T-helper 2 cell (primary cell): ENCODE measurements around the gene OR5H15.
"Not testable (repeated sequence)": the region's sequence is repeated elsewhere in the genome, so short reads cannot be mapped to it uniquely, and the experiment has no call there.

ENCODE experiments used
- DNase-seq, 5 experiments: peaks; one replicate each; pipeline versions ENCODE4 v3.0.0 to v3.0.0-alpha.2; 2012 to 2022
- total RNA-seq, 2 donors: gene quantifications; one replicate each; lab custom pipeline; 2026; lab: John Stamatoyannopoulos, UW

OR5H15 gene
- 0 reads per million in 2 donors for total RNA-seq

DNA sequence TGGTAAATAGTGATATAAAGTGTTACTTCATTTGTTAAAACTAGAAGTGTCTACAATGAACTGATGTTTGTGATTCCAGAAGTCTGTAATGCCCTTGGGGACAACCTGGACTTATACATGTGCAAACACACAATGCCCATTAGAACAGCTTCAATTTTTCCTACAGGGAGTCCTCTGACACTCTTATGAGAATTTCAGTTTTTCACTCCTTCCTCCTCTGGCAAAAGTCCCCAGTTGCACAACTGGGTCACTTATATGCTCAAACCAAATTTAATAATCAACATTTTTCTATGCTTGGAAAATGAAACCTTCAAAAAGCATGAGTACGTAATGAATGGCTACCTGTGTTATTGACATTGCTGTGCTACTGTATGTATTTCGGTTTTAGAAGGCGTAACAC is at the start of gene OR5H15:
Gene OR5H15 (plus strand): TSS at position 301 of the 400 bp plus-strand sequence. CDS start 2,004 bp downstream, outside the sequence.
- no peak for DNase-seq

DNA sequence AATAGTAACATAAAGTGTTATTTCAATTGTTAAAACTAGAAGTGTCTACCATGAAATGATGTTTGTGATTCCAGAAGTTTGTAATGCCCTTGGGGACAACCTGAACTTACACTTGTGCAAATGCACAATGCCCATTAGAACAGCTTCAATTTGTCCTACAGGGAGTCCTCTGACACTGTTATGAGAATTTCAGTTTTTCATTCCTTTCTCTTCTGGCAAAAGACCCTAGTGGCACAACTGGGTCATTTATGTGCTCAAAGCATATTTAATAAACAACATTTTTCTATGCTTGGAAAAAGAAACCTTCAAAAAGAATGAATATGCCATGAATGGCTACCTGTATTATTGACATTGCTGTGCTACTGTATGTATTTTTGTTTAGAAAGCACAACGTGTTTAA is 36.1 kb upstream of the OR5H15 start, which contains the start of gene OR5H1:
Gene OR5H1 (plus strand): TSS at position 301 of the 400 bp plus-strand sequence. CDS start 1,977 bp downstream, outside the sequence.
- DNase-seq: no peak

DNA sequence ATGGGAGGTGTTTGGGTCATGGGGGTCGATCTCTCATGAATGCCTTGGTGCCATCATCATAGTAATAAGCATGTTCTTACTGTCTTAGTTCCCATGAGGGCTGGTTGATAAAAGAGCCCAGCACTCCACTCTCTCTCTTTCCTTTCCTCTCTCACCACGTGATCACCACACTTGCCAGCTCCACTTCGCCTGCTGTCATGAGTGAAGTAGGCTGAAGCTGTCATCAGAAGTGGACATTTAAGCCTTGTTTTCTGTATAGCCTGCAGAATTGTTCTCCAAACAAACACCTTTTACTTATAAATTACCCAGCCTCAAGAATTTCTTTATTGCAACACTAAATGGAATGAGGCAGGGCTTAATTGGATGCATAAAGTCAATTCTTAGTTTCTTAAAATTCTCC is 29.9 kb upstream of the OR5H15 start:
- DNase-seq: no peak

- not testable (repeated sequence) for DNase-seq
These were observed 28.5 kb upstream of the OR5H15 start for GRCh38 chr3:98137826-98138557.

DNA sequence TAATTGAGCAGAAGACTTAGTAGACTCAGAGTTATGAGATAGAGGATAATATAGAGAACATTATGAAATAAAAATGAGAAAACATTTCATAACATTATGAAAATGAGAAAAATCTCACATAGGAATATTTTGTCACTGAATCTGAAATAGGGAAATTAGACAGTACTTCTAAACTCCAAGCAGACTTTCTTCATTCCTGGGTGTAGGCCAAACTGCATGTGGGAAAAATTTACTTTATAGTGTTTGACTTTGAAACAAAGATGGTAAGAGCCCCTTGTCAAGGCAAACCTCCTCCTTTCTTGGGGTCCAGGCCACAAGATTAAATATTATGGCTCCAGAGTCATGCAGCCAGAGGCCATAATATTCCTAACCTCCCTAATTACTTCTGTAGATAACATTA is 26.0 kb upstream of the OR5H15 start:
- no peak for DNase-seq

GRCh38 chr3:98147179-98147578 is 19.3 kb upstream of the OR5H15 start, which contains the start of gene OR5H14:
Gene OR5H14, plus strand, starts transcription at chr3:98147479. Its CDS starts 1,907 bp downstream, at chr3:98149386.
- DNase-seq: no peak

DNA sequence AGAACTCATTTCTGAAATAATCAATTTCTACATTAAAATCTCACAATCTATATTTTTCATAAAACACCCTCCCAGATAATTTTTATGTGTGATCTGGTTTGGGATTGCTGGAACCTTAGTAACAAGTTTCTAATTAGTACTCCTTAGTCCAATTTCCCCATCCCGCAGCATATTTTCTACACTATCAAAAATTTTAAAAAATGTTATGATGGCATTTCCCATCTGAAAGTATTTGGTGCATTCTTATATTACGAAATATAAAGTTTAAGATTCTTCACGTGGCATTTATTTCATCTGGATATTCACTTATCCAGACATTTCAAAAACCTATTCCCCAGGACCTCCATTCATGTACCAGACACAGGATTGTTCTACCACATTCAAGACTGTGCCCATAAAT is 17.7 kb upstream of the OR5H15 start:
- DNase-seq: no peak

DNA sequence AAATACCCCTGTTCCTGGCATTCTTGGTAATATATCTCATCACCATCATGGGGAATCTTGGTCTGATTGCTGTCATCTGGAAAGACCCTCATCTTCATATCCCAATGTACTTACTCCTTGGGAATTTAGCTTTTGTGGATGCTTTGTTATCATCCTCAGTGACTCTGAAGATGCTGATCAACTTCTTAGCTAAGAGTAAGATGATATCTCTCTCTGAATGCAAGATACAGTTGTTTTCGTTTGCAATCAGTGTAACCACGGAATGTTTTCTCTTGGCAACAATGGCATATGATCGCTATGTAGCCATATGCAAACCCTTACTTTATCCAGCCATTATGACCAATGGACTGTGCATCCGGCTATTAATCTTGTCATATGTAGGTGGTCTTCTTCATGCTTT is 17.0 kb upstream of the OR5H15 start:
- DNase-seq: not testable (repeated sequence)

GRCh38 chr3:98151241-98151640 is 15.3 kb upstream of the OR5H15 start:
- DNase-seq: no peak

DNA sequence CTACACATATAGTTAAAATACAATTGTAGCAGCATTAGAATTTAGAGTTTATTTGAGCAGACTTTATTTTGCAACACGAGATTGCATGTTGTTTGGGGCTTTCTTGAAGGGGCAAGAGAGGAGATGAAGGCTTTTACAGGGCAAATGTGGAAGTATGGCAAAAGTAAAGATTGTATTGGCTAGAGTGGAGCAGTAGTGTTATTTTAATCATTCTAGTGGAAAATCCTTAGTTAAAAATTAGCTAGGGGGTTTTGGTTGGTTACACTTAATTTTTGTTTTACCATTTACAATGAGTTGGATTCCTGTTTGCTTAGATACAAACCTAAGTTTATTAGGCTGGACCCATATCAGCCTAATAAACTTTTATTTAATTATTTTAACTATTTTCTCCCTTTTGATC is 4.6 kb downstream of the OR5H15 start:
- DNase-seq: no peak

DNA sequence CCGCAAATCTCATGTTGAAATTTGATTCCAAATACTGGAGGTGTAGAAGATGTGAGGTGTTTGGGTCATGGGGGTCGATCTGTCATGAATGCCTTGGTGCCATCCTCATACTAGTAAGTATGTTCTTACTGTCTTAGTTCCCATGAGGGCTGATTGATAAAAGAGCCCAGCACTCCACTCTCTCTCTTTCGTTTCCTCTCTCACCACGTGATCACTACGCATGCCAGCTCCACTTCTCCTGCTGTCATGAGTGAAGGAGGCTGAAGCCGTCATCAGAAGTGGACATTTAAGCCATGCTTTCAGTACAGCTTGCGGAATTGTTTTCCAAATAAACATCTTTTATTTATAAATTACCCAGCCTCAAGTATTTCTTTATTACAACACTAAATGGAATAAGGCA is 6.1 kb downstream of the OR5H15 start:
- no peak for DNase-seq

DNA sequence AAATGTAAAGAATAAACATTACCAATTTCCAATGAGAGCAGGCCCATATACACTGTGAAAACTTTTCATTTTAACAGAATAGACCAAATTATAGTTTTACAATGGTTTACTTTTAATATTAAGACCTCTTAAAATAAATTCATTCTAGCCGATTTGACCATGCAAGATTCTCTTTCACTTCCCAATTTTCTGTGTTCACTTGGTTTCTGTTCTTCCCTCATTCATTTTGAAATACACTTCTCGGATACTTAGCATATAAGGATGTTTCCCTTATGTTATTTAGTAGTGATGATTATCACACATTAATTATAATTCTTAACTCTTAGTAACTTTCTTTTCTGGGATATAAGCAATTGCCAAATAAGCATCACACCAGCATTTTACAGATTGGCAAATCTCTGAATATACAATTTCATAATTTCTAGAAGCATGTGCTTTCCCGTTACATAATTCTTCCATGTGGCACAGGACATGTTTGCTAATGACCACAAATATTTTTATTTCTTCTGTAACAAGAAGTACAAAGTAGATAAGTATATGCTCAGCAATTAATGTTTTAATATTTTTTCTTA is 13.9 kb downstream of the OR5H15 start:
- DNase-seq: no peak

GRCh38 chr3:98182196-98182595 is 15.7 kb downstream of the OR5H15 start:
- no peak for DNase-seq

DNA sequence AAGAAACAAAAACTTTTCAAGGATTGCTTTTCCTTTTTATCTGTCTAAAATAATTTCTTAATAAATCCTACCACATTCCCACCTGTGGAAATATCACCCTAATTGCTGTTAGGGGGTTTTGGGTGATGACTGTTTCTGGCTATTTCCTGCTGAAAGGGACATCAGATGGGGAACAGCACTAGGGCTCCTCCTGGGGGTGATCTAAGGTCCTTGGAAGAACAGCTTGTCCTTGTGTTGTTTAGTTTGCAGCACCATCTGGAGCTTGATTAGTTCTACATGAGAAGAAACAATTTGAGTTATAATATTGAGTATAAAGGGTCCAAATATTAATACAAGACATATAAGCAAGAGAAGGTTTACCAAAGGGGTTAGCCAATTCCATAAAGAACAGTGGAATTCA is 18.7 kb downstream of the OR5H15 start:
- DNase-seq: no peak

GRCh38 chr3:98188545-98188944 is 22.0 kb downstream of the OR5H15 start:
- peak in 1 of 5 experiments; percentile 42 for DNase-seq

DNA sequence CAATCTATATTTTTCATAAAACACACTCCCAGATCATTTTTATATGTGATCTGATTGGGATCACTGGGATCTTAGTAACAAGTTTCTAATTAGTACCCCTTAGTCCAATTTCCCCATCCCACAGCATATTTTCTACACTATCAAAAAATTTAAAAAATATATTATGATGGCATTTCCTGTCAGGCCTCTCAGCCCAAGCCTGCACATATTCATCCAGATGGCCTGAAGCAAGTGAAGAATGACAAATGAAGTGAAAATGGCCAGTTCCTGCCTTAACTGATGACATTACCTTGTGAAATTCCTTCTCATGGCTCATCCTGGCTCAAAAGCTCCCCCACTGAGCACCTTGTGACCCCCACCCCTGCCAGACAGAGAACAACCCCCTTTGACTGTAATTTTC is 24.4 kb downstream of the OR5H15 start:
- DNase-seq: not testable (repeated sequence)

- DNase-seq: not testable (repeated sequence)
These were observed 29.8 kb downstream of the OR5H15 start for GRCh38 chr3:98196293-98196692.

GRCh38 chr3:98199020-98199419 is 32.5 kb downstream of the OR5H15 start:
- no peak for DNase-seq

DNA sequence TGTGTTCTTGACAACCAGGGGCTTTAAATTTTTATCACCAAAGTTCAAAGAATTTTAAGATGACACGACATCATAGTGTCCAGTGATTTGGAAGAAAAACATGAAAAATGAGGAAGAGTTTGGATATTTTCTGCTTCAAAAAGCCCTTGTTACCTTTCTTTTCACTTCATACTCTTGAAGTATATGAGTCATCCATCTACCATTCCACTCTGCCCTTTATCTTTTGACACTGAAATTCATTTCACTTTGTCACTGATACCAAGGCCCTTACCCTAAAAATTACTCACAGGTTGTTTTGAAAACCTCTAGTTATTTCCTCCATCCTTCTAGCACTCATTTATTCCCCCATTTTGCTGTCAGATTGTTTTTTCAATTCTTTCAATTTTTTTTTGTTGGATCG is 42.7 kb downstream of the OR5H15 start:
- no peak for DNase-seq

GRCh38 chr3:98213276-98213675 is 46.8 kb downstream of the OR5H15 start:
- DNase-seq: no peak

DNA sequence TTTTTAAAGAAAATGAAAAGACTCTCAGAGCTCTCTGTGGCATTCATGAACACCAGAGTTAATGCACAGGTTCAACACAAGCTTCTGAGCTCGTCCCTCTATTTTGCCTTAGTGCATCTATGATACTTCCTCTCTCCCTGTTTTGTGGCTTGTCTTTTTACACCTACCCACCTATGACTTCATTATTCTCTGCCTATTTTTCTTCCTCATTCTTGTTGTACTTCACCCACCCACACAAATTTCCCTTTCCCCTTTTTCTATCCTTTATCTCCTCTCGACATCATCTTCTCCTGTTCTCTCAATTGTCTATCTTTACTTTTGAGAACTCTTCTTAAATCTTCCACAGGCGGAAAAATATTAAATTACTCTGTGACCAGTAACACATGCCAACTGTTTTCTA is 48.6 kb downstream of the OR5H15 start:
- DNase-seq: no peak
